Measurements from ENCODE around the gene REG4. TPM values are rescaled to one million over a fixed set of nuclear protein-coding genes. Genes with fewer than 3 reads are reported as not detected.

REG4 gene
- polyA plus RNA-seq, 3 donors, result not detected

- Mint-ChIP-seq H3K4me3 (no peak overlapping the region), H3K36me3 (peaks cover 0 to 3% of the 10 kb centered on the region in 2 donors), H3K27me3 (ENCODE audit: low read depth in 3 of 3) (peaks cover 0 to 5% (median 4%) of the 10 kb centered on the region in 3 donors), H3K27ac (peak overlapping the region in 1 of 7 donors; percentile 57), H3K9me3 (peaks cover 0 to 2% (median 0%) of the 10 kb centered on the region in 7 donors), H3K4me1 (peaks cover 14% of the 10 kb centered on the region)
- Histone ChIP-seq H4K20me1 (ENCODE audit: insufficient read depth, low read length) (no peaks in the 10 kb centered on the region), H3K4me3 (replicated peaks in 1 of 3; ENCODE audit: low read depth in 2 of 3, low read length in 3 of 3) (no peak overlapping the region), H3K27ac (ENCODE audit: low read depth in 1 of 2, low read length in 2 of 2) (no peak overlapping the region), H3K4me2 (replicated peaks; ENCODE audit: extremely low read depth, low read length, poor library complexity, severe bottlenecking) (no peak overlapping the region), H3K9me3 (replicated peaks in 1 of 2; ENCODE audit: control insufficient read depth in 1 of 2, insufficient read depth in 1 of 2, low read length in 2 of 2) (no peaks in the 10 kb centered on the region), H3K9ac (ENCODE audit: insufficient read depth, low read length, poor library complexity, severe bottlenecking) (no peak overlapping the region), H3K4me1 (ENCODE audit: control insufficient read depth in 1 of 2, insufficient read depth in 2 of 2, low read length in 2 of 2) (no peaks in the 10 kb centered on the region), H3K36me3 (replicated peaks in 1 of 2; ENCODE audit: control insufficient read depth in 1 of 2, insufficient read depth in 2 of 2, low read length in 2 of 2) (peaks cover 0 to 8% of the 10 kb centered on the region in 2 donors), H3K27me3 (ENCODE audit: control insufficient read depth in 2 of 2, insufficient read depth in 2 of 2, low read length in 2 of 2) (no peaks in the 10 kb centered on the region), H2AFZ (ENCODE audit: insufficient read depth, low read depth, low read length, poor library complexity, severe bottlenecking) (no peak overlapping the region), H3K79me2 (ENCODE audit: insufficient read depth, low read length) (no peaks in the 10 kb centered on the region)
- TF ChIP-seq, protein P1, sequence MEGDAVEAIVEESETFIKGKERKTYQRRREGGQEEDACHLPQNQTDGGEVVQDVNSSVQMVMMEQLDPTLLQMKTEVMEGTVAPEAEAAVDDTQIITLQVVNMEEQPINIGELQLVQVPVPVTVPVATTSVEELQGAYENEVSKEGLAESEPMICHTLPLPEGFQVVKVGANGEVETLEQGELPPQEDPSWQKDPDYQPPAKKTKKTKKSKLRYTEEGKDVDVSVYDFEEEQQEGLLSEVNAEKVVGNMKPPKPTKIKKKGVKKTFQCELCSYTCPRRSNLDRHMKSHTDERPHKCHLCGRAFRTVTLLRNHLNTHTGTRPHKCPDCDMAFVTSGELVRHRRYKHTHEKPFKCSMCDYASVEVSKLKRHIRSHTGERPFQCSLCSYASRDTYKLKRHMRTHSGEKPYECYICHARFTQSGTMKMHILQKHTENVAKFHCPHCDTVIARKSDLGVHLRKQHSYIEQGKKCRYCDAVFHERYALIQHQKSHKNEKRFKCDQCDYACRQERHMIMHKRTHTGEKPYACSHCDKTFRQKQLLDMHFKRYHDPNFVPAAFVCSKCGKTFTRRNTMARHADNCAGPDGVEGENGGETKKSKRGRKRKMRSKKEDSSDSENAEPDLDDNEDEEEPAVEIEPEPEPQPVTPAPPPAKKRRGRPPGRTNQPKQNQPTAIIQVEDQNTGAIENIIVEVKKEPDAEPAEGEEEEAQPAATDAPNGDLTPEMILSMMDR (IDR thresholded peaks at IDR 0.05), result no peak
- intact Hi-C loops (cut with micrococcal nuclease), result no loop called here
- WGBS (ENCODE audit: insufficient coverage), result 100% methylated on average over 1 of the region's 3 CpGs
- DNase-seq, result no peak
Measured at GRCh38 chr1:119747451-119747850, 63.8 kb downstream of the REG4 start.

DNA sequence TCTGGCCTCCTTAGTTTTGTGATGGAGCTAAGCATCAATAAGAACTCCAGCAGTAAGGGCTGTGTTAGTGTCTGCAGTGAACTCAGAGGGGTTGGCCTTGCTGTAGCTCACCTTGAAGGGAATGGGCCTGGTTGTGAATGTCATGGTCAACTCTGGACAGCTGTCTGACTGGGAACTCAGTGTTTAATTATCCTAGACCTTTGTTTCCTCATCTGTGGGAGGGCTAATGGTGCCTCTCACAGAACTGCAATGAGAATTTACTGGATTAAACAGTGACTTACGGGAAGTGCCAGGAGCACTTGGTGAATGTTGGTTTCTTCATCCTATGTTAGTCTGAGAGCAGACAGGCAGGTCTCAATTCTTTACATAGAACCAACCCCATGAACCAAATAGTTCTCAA lies 66.2 kb downstream of the REG4 start:
- no CpG with 5 or more reads among the region's 1 CpG for WGBS (ENCODE audit: insufficient coverage)
- Histone ChIP-seq H3K27me3 (ENCODE audit: control insufficient read depth in 2 of 2, insufficient read depth in 2 of 2, low read length in 2 of 2) (no peaks in the 10 kb centered on the region), H3K9me3 (replicated peaks in 1 of 2; ENCODE audit: control insufficient read depth in 1 of 2, insufficient read depth in 1 of 2, low read length in 2 of 2) (no peaks in the 10 kb centered on the region), H3K4me2 (replicated peaks; ENCODE audit: extremely low read depth, low read length, poor library complexity, severe bottlenecking) (no peak overlapping the region), H3K4me3 (replicated peaks in 1 of 3; ENCODE audit: low read depth in 2 of 3, low read length in 3 of 3) (no peak overlapping the region), H2AFZ (ENCODE audit: insufficient read depth, low read depth, low read length, poor library complexity, severe bottlenecking) (no peak overlapping the region), H3K36me3 (replicated peaks in 1 of 2; ENCODE audit: control insufficient read depth in 1 of 2, insufficient read depth in 2 of 2, low read length in 2 of 2) (peaks cover 0 to 16% of the 10 kb centered on the region in 2 donors), H3K9ac (ENCODE audit: insufficient read depth, low read length, poor library complexity, severe bottlenecking) (no peak overlapping the region), H3K27ac (ENCODE audit: low read depth in 1 of 2, low read length in 2 of 2) (no peak overlapping the region), H3K79me2 (ENCODE audit: insufficient read depth, low read length) (no peaks in the 10 kb centered on the region), H3K4me1 (ENCODE audit: control insufficient read depth in 1 of 2, insufficient read depth in 2 of 2, low read length in 2 of 2) (no peaks in the 10 kb centered on the region), H4K20me1 (ENCODE audit: insufficient read depth, low read length) (no peaks in the 10 kb centered on the region)
- Mint-ChIP-seq H3K4me1 (peaks cover 14% of the 10 kb centered on the region), H3K4me3 (no peak overlapping the region), H3K27me3 (ENCODE audit: low read depth in 3 of 3) (peaks cover 0 to 2% (median 0%) of the 10 kb centered on the region in 3 donors), H3K36me3 (peaks cover 0 to 7% of the 10 kb centered on the region in 2 donors), H3K9me3 (peaks cover 0 to 2% (median 0%) of the 10 kb centered on the region in 7 donors), H3K27ac (no peak overlapping the region)
- TF ChIP-seq, protein P1 (IDR thresholded peaks at IDR 0.05), result no peak
- intact Hi-C loops (cut with micrococcal nuclease), result no loop called here
- DNase-seq, result no peak

All from CD14-positive monocyte (primary cell).